B cell (primary cell): ENCODE data around the gene NOL12. TPM values are rescaled to one million over a fixed set of nuclear protein-coding genes. Genes with fewer than 3 reads are reported as not detected.

Source experiments
- ATAC-seq: fragments of 200-7000 bp; cut with Tn5 transposase; one replicate; pipeline ENCODE4 v1.10.0; 2021; ENCODE audit warnings: low read depth, mild to moderate bottlenecking, moderate number of reproducible peaks, moderate library complexity
- CTCF ChIA-PET: fragments of 350-600 bp; sonication (Branson Sonifier 250); formaldehyde crosslinking; loops from one replicate; lab custom pipeline; 2021; ENCODE audit warnings: antibody characterized with exemption, inconsistent platforms; lab: Charles Lee
- POLR2A ChIA-PET: fragments of 350-600 bp; sonication (Branson Sonifier 250); formaldehyde crosslinking; loops from one replicate; lab custom pipeline; 2021; ENCODE audit warnings: antibody characterized with exemption; lab: Charles Lee
- DNase-seq: peaks from one replicate; pipeline ENCODE4 v3.0.0; 2013
- H2AFZ ChIP-seq: 2 replicates; pipeline ENCODE4 v1.6.1; 2012; ENCODE audit warnings: mild to moderate bottlenecking, low read depth, low read length; ENCODE audit not compliant: insufficient read depth, poor library complexity, severe bottlenecking
- H3K27ac ChIP-seq, 2 donors: 1 replicate in 1 of 2; 2 replicates in 1 of 2; pipeline ENCODE4 v1.5.1; 2012 to 2013; ENCODE audit warnings: low read length in 2 of 2, mild to moderate bottlenecking in 2 of 2, moderate library complexity in 1 of 2
- H3K27me3 ChIP-seq, 4 experiments: fragments of 200-600 bp in 1 of 4; sonication (generic) in 1 of 4; replicated peaks in 1 of 4; 1 replicate in 2 of 4; 2 replicates in 2 of 4; pipeline versions ENCODE4 v1.6.1 to v1.7.0; 2013 to 2016; ENCODE audit warnings: low read length in 3 of 4, mild to moderate bottlenecking in 2 of 4, mixed read lengths in 1 of 4, moderate library complexity in 1 of 4; ENCODE audit not compliant: insufficient read depth in 4 of 4, control insufficient read depth in 3 of 4; ENCODE audit errors: control extremely low read depth in 1 of 4
- H3K36me3 ChIP-seq, 2 experiments: replicated peaks in 1 of 2; 1 replicate in 1 of 2; 2 replicates in 1 of 2; pipeline versions ENCODE4 v1.6.1 to v1.7.1; 2013; ENCODE audit warnings: low read length in 1 of 2; ENCODE audit not compliant: insufficient read depth in 2 of 2, control insufficient read depth in 1 of 2; ENCODE audit errors: control extremely low read depth in 1 of 2, extremely low read depth in 1 of 2
- H3K4me1 ChIP-seq, 2 donors: fragments of 200-600 bp in 1 of 2; sonication (generic) in 1 of 2; 1 replicate in 1 of 2; 2 replicates in 1 of 2; pipeline versions ENCODE4 v1.5.1 to v1.6.1; 2013 to 2017; ENCODE audit warnings: low read length in 2 of 2; ENCODE audit not compliant: control insufficient read depth in 2 of 2, insufficient read depth in 2 of 2
- H3K4me2 ChIP-seq: replicated peaks from 2 replicates; pipeline ENCODE3; 2012; ENCODE audit warnings: mild to moderate bottlenecking, low read depth, low read length; ENCODE audit not compliant: poor library complexity, severe bottlenecking
- H3K4me3 ChIP-seq, 5 experiments: fragments of 200-600 bp in 1 of 5; sonication (generic) in 1 of 5; 1 replicate in 3 of 5; 2 replicates in 2 of 5; pipeline versions ENCODE4 v1.5.1 to v1.7.0; 2011 to 2016; ENCODE audit warnings: low read length in 4 of 5, mild to moderate bottlenecking in 4 of 5, low read depth in 2 of 5, control low read depth in 1 of 5, moderate library complexity in 1 of 5; ENCODE audit not compliant: insufficient read depth in 1 of 5; ENCODE audit errors: control extremely low read depth in 1 of 5, extremely low read depth in 1 of 5
- H3K79me2 ChIP-seq: fragments of 200-600 bp; sonication (generic); one replicate; pipeline ENCODE4 v1.6.0; 2016; ENCODE audit warnings: low read length; ENCODE audit not compliant: control insufficient read depth, insufficient read depth
- H3K9ac ChIP-seq: fragments of 200-600 bp; sonication (generic); 2 replicates; pipeline ENCODE4 v1.6.1; 2017; ENCODE audit warnings: mild to moderate bottlenecking, low read length, moderate library complexity
- H3K9me3 ChIP-seq, 3 donors: one replicate each; pipeline versions ENCODE4 v1.6.1 to v1.7.1; 2013; ENCODE audit warnings: low read length in 2 of 3; ENCODE audit not compliant: control insufficient read depth in 2 of 3, insufficient read depth in 1 of 3; ENCODE audit errors: control extremely low read depth in 1 of 3
- H4K20me1 ChIP-seq: 2 replicates; pipeline ENCODE4 v1.6.0; 2012; ENCODE audit warnings: mild to moderate bottlenecking, low read length; ENCODE audit not compliant: insufficient read depth, control insufficient read depth, poor library complexity, severe bottlenecking
- H3K27ac Mint-ChIP-seq: one replicate; pipeline ENCODE4 v1.8.0; 2021; ENCODE audit warnings: mixed read lengths
- H3K27me3 Mint-ChIP-seq: one replicate; pipeline ENCODE4 v1.8.0; 2021; ENCODE audit warnings: mixed read lengths
- H3K4me1 Mint-ChIP-seq: one replicate; pipeline ENCODE4 v1.8.0; 2021; ENCODE audit warnings: mixed read lengths
- H3K4me3 Mint-ChIP-seq: one replicate; pipeline ENCODE4 v1.8.0; 2021; ENCODE audit warnings: mixed read lengths
- H3K9me3 Mint-ChIP-seq: one replicate; pipeline ENCODE4 v1.8.0; 2022; ENCODE audit warnings: mixed read lengths; ENCODE audit not compliant: insufficient read depth
- CTCF ChIP-seq: fragments of 200-600 bp; IDR thresholded peaks from one replicate; pipeline ENCODE4 v1.8.0; 2022; ENCODE audit warnings: antibody characterized with exemption, mild to moderate bottlenecking
- EZH2 ChIP-seq: IDR thresholded peaks from 2 replicates; pipeline ENCODE4 v1.6.1; 2012; ENCODE audit warnings: borderline replicate concordance, low read depth, mild to moderate bottlenecking, moderate library complexity, low read length; ENCODE audit not compliant: insufficient read depth, poor library complexity, severe bottlenecking
- WGBS: methylation state at CpG from one replicate; pipeline ENCODE4 v1.1.5; 2013; ENCODE audit warnings: missing lambda C conversion rate; ENCODE audit not compliant: insufficient coverage; 5-methylcytosine and 5-hydroxymethylcytosine counted together
- intact Hi-C: fragments of 100-400 bp; cut with micrococcal nuclease; formaldehyde crosslinking; loops from one replicate; pipeline ENCODE4 v1.10.0; 2022
- polyA plus RNA-seq: library from polyadenylated mRNA; depleted of rRNA; stranded (reverse); fragments of >200 nt; gene quantifications from 2 replicates; pipeline ENCODE4 v1.2.3, GENCODE V29; 2012
- total RNA-seq, 2 donors: library from RNA; stranded (reverse); fragments of 120-200 nt in 1 of 2; gene quantifications; 1 replicate in 1 of 2; 2 replicates in 1 of 2; pipeline versions ENCODE4 v1.2.3 to v1.2.4, GENCODE V29; 2013 to 2022

The NOL12 gene
- total and polyA plus RNA-seq, 2 donors (not counting 1 experiment from before 2014, with no cell fraction given) = 34.7 to 43.1 TPM

- peak overlapping the region; percentile 98 for H3K27ac ChIP-seq
- ChIA-PET POLR2A (interaction anchor here (0.6 to 3.9 kb wide), 9 partner anchors 10 to 658 kb away, joined by 3 to 44 read pairs (median 13); partner anchors contain the start of genes GGA1 and PDXP), CTCF (interaction anchor here (0.6 to 23.0 kb wide), 7 partner anchors 5 to 168 kb away, joined by 3 to 501 read pairs (median 185); partner anchors contain the start of genes ANKRD54, GGA1, LGALS1 and NOL12)
- ATAC-seq (no peak), DNase-seq (peak; percentile 36)
- peak overlapping the region; percentile 82 for H2AFZ ChIP-seq
- no peaks in the 10 kb centered on the region for H3K27me3 ChIP-seq
- no peaks in the 10 kb centered on the region for H4K20me1 ChIP-seq
- H3K4me2 ChIP-seq = peak overlapping the region; percentile 91
- peaks cover 36 to 60% of the 10 kb centered on the region in 2 donors for H3K4me1 ChIP-seq
- TF ChIP-seq CTCF = no peak
- TF ChIP-seq EZH2 = no peak
- Mint-ChIP-seq H3K9me3 (no peaks in the 10 kb centered on the region), H3K27me3 (no peaks in the 10 kb centered on the region), H3K27ac (peak overlapping the region; percentile 97), H3K4me1 (peaks cover 49% of the 10 kb centered on the region), H3K4me3 (peak overlapping the region; percentile 96)
- H3K79me2 ChIP-seq = peaks cover 25% of the 10 kb centered on the region
- H3K36me3 ChIP-seq = no peaks in the 10 kb centered on the region
- WGBS = 13% methylated on average over 7 of the region's 17 CpGs
- intact Hi-C loops = loop anchor here (2.0 kb wide), 2 partner anchors 43 to 169 kb away; partner anchors contain the start of gene ANKRD54
- peak overlapping the region; percentile 73 to 92 (median 81) for H3K4me3 ChIP-seq
- H3K9me3 ChIP-seq = no peaks in the 10 kb centered on the region
- peak overlapping the region; percentile 87 for H3K9ac ChIP-seq
Observed at GRCh38 chr22:37675930-37676735, 10.0 kb upstream of the NOL12 start.
